K562 (cell line): ENCODE results near the gene TRUB2. TPM values are rescaled to one million over a fixed set of nuclear protein-coding genes. Genes with fewer than 3 reads are reported as not detected.

Experiments used
- ADNP ChIP-seq: fragments of 200-800 bp; sonication (Bioruptor generic); IDR thresholded peaks from 2 replicates; pipeline ENCODE4 v1.6.1; 2016; ENCODE audit warnings: missing genetic modification characterization, missing compliant biosample characterization
- BRF1 ChIP-seq: IDR thresholded peaks from 3 replicates; pipeline ENCODE4 v1.6.1; 2011; ENCODE audit warnings: borderline replicate concordance, mild to moderate bottlenecking; ENCODE audit not compliant: insufficient read length; ENCODE audit errors: extremely low read depth
- CUX1 ChIP-seq: fragments of 200-800 bp; sonication (Bioruptor generic); IDR thresholded peaks from 2 replicates; pipeline ENCODE4 v1.6.1; 2016; ENCODE audit warnings: missing genetic modification characterization, missing compliant biosample characterization
- CXXC5 ChIP-seq: fragments of 250-450 bp; sonication (Bioruptor Pico); IDR thresholded peaks from 2 replicates; pipeline ENCODE4 v1.8.0; 2022; ENCODE audit warnings: inconsistent platforms, mild to moderate bottlenecking, moderate library complexity
- FOXA3 ChIP-seq, 2 experiments: fragments of 450-650 bp in 1 of 2; sonication (generic) in 1 of 2; formaldehyde crosslinking; IDR thresholded peaks in 1 of 2; conservative IDR thresholded peaks in 1 of 2; 2 replicates each; pipeline versions ENCODE4 v1.4.0 to v1.8.0; 2020 to 2022; ENCODE audit warnings: mild to moderate bottlenecking in 2 of 2, missing genetic modification reagents in 1 of 2
- FOXP1 ChIP-seq: sonication (generic); formaldehyde crosslinking; IDR thresholded peaks from 2 replicates; pipeline ENCODE4 v1.8.0; 2022; ENCODE audit warnings: mild to moderate bottlenecking, missing genetic modification reagents
- KDM4B ChIP-seq, 2 experiments: fragments of 450-650 bp in 1 of 2; sonication (generic) in 1 of 2; IDR thresholded peaks; 2 replicates each; pipeline ENCODE4 v1.6.1; 2016 to 2017; ENCODE audit warnings: borderline replicate concordance in 2 of 2, antibody characterized with exemption in 1 of 2, low read depth in 1 of 2, mild to moderate bottlenecking in 1 of 2
- MEIS2 ChIP-seq: fragments of 450-650 bp; IDR thresholded peaks from 2 replicates; pipeline ENCODE4 v1.6.1; 2014; ENCODE audit warnings: mild to moderate bottlenecking; ENCODE audit not compliant: partially characterized antibody
- PHF20 ChIP-seq: fragments of 450-650 bp; IDR thresholded peaks from 2 replicates; pipeline ENCODE4 v1.6.1; 2018; ENCODE audit not compliant: partially characterized antibody
- POU5F1 ChIP-seq: fragments of 150-350 bp; IDR thresholded peaks from 2 replicates; pipeline ENCODE4 v1.6.1; 2014; ENCODE audit warnings: borderline replicate concordance, low read length, low read depth, mild to moderate bottlenecking; ENCODE audit not compliant: partially characterized antibody
- RBM14 ChIP-seq: fragments of 200-400 bp; formaldehyde crosslinking; IDR thresholded peaks from 2 replicates; pipeline ENCODE4 v1.6.1; 2018; ENCODE audit warnings: low read depth, mild to moderate bottlenecking, low read length, moderate library complexity, borderline replicate concordance; ENCODE audit not compliant: insufficient read depth
- RBM25 ChIP-seq: fragments of 200-400 bp; formaldehyde crosslinking; IDR thresholded peaks from 2 replicates; pipeline ENCODE4 v1.6.1; 2018; ENCODE audit warnings: low read length, low read depth, moderate library complexity; ENCODE audit not compliant: severe bottlenecking
- SMC3 ChIP-seq: conservative IDR thresholded peaks from 2 replicates; pipeline ENCODE4 v1.6.1; 2011; ENCODE audit warnings: low read depth, low read length, improper control_type of control experiment; ENCODE audit not compliant: insufficient read depth
- ZNF277 ChIP-seq: fragments of 250-450 bp; sonication (Bioruptor Pico); IDR thresholded peaks from 2 replicates; pipeline ENCODE4 v1.8.0; 2022; ENCODE audit warnings: inconsistent platforms, mild to moderate bottlenecking, moderate library complexity, borderline replicate concordance
- ZNF3 ChIP-seq: fragments of 250-450 bp; sonication (Bioruptor Pico); IDR thresholded peaks from 2 replicates; pipeline ENCODE4 v1.5.0; 2021; ENCODE audit warnings: mild to moderate bottlenecking, moderate library complexity
- ZNF384 ChIP-seq: IDR thresholded peaks from 2 replicates; pipeline ENCODE4 v1.6.1; 2012; ENCODE audit warnings: low read depth, low read length, improper control_type of control experiment
- ZNF77 ChIP-seq: fragments of 250-450 bp; sonication (Bioruptor Pico); IDR thresholded peaks from 2 replicates; pipeline ENCODE4 v1.5.0; 2020
- ZSCAN29 ChIP-seq: fragments of 450-650 bp; IDR thresholded peaks from 2 replicates; pipeline ENCODE4 v1.6.1; 2017
- polyA plus RNA-seq, 8 experiments: library from polyadenylated mRNA; depleted of rRNA in 4 of 8; stranded (reverse) in 5 of 8; unstranded in 3 of 8; fragments of >200 nt; fragmentation: Nextera tagmentation in 2 of 8; fragmentation: Illumina TruSeq in 1 of 8; extraction: Ambion mirVana in 2 of 8; extraction: Trizol in 1 of 8; gene quantifications; 2 replicates each; pipeline versions ENCODE4 v1.2.1 to v1.2.3, GENCODE V29; 2011 to 2014; ENCODE audit warnings: inconsistent platforms in 1 of 8, missing spikeins in 1 of 8
- total RNA-seq, 7 experiments: library from RNA; depleted of rRNA in 6 of 7; stranded (reverse); fragments of >200 nt in 6 of 7; fragmentation: Illumina TruSeq in 2 of 7; extraction: Trizol in 2 of 7; gene quantifications; 2 replicates each; pipeline versions ENCODE4 v1.2.1 to v1.2.3, GENCODE V29; 2011 to 2021; ENCODE audit warnings: low replicate concordance in 1 of 7

The TRUB2 gene
- total and polyA plus RNA-seq, 9 of the 15 experiments (the other 6 are each of a cell fraction or from before 2014, with no cell fraction given): 9.3 to 110 (median 63.0) TPM

DNA sequence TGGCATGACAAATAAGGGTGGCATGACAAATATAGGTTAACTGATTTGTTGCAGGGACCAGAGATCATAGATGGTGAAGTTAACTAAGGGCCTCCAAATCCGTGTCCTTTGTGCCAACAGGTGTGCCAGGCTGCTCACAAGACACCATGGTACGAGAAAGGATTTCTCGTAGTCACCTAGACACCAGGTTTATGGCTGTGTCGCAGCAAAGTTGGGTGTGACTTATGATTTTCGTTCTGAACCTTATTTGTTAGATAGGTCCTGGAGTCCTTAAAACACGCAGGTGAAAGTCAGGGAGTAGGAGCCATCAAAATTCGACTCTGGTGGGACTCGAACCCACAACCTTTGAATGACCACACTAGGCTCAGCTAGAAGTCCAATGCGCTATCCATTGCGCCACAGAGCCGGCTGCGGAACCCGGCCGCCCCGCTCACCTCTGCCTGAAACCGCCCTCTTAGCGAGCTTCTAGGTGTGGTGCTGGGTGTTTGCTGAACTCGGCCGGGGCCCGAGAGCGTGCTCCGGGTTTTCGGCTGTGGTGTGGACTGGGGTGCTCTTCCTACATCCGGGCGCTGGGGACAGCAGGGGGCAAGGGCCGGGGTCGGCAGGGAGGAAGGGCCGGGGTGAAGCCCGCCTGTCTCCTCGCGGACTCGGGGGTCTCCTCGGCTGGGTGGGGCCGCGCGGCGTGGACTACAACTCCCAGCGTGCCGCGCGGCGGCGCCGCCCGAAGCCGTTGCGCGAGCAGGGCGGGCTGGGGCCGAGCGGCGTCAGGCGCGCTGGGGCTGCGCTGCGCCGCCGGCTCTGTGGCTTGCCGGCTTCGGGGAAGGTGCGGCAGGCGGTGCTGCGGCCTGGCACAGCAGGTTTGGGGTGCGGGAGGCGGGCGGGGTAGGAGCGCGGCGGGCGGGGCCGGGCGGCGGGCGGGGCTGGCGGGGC, 17.8 kb upstream of the TRUB2 start, which contains the start of gene SLC27A4 (continued):
- TF ChIP-seq ADNP (tag) (no peak), CXXC5 (CRISPR knock-in tag) (peak; percentile 100), RBM25 (peak; percentile 1), ZNF277 (no peak), KDM4B (IDR thresholded peaks at IDR 0.05; ENCODE audit: borderline replicate concordance in 2 of 2, low read depth in 1 of 2) (peak in 1 of 2 experiments; percentile 63; a peak in 2 of 4 replicates), BRF1 (no peak), MEIS2 (peak; percentile 35), POU5F1 (no peak), SMC3 (peak; percentile 11; the same call in 1 of the 2 replicates), ZNF384 (peak; percentile 6), PHF20 (peak; percentile 72), ZNF3 (no peak), RBM14 (no peak), CUX1 (CRISPR knock-in tag) (no peak), FOXP1 (CRISPR knock-in tag) (peak; percentile 40; the same call in 1 of the 2 replicates), FOXA3 (CRISPR knock-in tag; conservative IDR thresholded peaks at IDR 0.05 in 1 of 2, IDR thresholded peaks at IDR 0.05 in 1 of 2) (peak; percentile 9 to 56; a peak in 2 of 4 replicates), ZSCAN29 (peak; percentile 79), ZNF77 (no peak; the same call in 1 of the 2 replicates)
